Measurements from ENCODE around the gene GALE.
"Not testable (repeated sequence)": the region's sequence is repeated elsewhere in the genome, so short reads cannot be mapped to it uniquely, and the experiment has no call there.

DNA sequence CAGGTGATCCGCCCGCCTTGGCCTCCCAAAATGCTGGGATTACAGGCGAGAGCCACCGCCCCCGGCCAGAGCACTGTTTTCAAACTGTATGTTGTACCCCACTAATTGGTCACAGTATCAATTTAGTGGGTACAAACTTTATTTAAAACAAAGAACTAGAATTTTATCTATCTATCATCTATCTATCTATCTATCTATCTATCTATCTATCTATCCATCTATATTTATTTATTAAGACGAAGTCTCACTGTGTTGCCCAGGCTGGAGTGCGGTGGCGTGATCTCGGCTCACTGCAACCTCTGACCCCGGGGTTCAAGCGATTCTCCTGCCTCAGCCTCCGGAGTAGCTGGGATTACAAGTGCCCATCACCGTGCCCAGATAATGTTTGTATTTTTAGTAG is 26.0 kb upstream of the GALE start:
- TF ChIP-seq POLR2A (IDR thresholded peaks at IDR 0.05; ENCODE audit: extremely low read depth, insufficient read length); MYC (IDR thresholded peaks at IDR 0.05; ENCODE audit: low read depth, low read length): not testable (repeated sequence)
- TF ChIP-seq, protein P1, sequence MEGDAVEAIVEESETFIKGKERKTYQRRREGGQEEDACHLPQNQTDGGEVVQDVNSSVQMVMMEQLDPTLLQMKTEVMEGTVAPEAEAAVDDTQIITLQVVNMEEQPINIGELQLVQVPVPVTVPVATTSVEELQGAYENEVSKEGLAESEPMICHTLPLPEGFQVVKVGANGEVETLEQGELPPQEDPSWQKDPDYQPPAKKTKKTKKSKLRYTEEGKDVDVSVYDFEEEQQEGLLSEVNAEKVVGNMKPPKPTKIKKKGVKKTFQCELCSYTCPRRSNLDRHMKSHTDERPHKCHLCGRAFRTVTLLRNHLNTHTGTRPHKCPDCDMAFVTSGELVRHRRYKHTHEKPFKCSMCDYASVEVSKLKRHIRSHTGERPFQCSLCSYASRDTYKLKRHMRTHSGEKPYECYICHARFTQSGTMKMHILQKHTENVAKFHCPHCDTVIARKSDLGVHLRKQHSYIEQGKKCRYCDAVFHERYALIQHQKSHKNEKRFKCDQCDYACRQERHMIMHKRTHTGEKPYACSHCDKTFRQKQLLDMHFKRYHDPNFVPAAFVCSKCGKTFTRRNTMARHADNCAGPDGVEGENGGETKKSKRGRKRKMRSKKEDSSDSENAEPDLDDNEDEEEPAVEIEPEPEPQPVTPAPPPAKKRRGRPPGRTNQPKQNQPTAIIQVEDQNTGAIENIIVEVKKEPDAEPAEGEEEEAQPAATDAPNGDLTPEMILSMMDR (IDR thresholded peaks at IDR 0.05; ENCODE audit: low read depth, low read length) = not testable (repeated sequence)
- TF ChIP-seq, protein P2, sequence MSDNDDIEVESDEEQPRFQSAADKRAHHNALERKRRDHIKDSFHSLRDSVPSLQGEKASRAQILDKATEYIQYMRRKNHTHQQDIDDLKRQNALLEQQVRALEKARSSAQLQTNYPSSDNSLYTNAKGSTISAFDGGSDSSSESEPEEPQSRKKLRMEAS (IDR thresholded peaks at IDR 0.05; ENCODE audit: low read depth, low read length) = not testable (repeated sequence)
